GM13976 (cell line): ENCODE measurements around the gene ERF.

Experiments used
- DNase-seq: peaks from one replicate; pipeline ENCODE4 v3.0.0; 2012; ENCODE audit warnings: low spot score
- in situ Hi-C: fragments of 300-500 bp; cut with MboI; formaldehyde crosslinking; loops from one replicate; pipeline ENCODE4 v1.12.0; 2022; ENCODE audit warnings: low sequenced_read_pairs, mixed read lengths, inconsistent platforms; ENCODE audit not compliant: unreplicated experiment
- TF ChIP-seq, protein P1 (sequence below): IDR thresholded peaks from 2 replicates; pipeline ENCODE4 v1.5.1; 2012; ENCODE audit warnings: borderline replicate concordance, mild to moderate bottlenecking; ENCODE audit not compliant: insufficient read depth; ENCODE audit errors: extremely low read depth, missing control alignments, control extremely low read depth

ERF gene

DNA sequence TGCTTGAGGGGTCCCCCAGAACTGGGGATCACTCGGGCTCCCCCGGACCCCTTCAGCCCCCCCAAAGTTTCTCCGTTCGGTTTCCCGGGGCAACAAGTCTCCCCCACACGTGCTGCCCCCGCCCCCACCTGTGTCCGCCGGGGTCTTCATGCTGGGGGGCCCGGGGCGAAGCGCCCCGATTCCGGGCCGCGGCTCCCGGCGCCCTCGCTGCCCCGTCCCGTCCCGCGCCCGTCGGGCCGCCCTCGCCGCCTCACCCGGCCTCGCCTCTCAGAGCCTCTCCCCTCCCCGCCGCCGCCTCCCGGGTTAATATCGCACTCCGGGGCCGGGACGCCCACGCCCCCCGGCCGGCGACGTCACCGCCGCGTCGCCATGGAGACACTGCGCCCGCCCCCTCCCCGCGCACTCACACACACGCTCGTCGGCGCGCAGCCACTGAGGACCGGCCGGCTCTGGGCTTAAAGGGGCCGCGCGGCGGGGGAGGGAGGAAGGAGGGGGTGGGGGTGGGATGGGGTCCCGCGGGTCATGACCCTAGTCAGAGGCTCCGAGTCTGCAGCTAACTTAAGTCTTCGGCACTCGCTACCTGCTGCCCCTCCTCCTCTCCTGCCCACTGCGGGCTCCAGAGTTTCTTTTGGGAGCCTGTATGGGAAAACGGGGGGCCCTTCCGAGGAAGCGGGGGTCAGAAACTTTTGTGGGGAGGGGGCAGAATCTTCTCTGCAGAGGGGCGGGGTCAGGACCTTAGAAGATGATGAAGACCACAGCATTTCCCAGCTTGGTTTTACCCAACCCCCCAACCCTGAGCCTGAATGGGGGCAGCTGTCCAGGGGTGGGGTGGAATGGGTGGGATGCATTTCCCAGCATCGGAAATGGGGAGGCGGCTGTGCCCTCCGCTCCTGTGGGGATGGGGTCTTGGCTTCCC, at the start of gene ERF:
Gene ERF (minus strand): TSS at position 279 of the 916 bp plus-strand sequence. CDS start 129 bp downstream, at position 150.
- TF ChIP-seq, protein P1, sequence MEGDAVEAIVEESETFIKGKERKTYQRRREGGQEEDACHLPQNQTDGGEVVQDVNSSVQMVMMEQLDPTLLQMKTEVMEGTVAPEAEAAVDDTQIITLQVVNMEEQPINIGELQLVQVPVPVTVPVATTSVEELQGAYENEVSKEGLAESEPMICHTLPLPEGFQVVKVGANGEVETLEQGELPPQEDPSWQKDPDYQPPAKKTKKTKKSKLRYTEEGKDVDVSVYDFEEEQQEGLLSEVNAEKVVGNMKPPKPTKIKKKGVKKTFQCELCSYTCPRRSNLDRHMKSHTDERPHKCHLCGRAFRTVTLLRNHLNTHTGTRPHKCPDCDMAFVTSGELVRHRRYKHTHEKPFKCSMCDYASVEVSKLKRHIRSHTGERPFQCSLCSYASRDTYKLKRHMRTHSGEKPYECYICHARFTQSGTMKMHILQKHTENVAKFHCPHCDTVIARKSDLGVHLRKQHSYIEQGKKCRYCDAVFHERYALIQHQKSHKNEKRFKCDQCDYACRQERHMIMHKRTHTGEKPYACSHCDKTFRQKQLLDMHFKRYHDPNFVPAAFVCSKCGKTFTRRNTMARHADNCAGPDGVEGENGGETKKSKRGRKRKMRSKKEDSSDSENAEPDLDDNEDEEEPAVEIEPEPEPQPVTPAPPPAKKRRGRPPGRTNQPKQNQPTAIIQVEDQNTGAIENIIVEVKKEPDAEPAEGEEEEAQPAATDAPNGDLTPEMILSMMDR = no peak
- DNase-seq = peak; percentile 98
- in situ Hi-C loops = no loop called here

DNA sequence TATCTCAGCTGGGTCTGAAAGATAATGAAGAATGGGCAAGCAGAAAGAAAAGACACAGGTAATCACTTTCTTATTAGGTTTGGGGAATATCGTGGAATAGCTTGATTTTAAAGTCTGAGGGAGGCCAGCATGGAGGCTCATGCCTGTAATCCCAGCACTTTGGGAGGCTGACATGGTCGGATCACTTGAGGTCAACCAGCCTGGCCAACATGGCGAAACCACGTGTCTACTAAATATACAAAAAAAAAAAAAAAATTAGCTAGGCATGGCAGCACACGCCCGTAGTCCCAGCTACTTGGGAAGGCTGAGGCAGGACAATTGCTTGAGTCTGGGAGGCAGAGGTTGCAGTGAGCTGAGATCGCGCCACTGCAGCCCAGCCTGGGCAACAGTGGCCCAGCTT, 48.9 kb upstream of the ERF start:
- TF ChIP-seq, protein P1 = no peak
- in situ Hi-C loops = no loop called here
- no peak for DNase-seq

GRCh38 chr19:42303101-42303464, 48.2 kb upstream of the ERF start:
- TF ChIP-seq, protein P1 = no peak
- in situ Hi-C loops = no loop called here
- DNase-seq = no peak

DNA sequence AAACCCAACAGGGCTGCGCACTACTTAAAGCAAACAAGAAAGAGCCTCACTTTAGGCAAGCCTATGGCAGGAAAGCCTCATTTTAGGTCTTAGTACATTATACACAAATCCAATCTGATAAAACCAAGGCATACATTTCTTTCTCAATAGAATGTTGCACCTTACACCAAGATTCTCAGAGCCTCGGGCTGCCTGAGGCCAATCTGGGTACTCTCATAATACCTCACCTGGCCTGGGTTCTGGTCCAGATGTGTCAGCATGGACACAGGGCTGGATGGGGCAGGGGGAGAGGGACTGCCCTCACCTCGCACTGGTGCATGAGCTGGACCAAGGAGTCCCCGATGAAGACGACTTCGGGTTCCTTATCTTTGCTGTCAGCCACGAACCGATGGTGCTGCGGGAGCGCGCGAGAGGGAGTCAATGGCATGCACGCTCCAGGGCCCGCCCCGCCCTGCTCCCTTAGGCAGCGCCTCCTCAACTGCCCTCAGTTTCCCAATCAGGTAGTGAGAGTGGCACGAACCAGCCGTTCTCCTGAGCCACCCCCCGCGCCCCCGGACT, 46.8 kb upstream of the ERF start, which contains the start of gene PRR19:
Gene PRR19 (plus strand): TSS at position 487 of the 558 bp plus-strand sequence. CDS start 7,453 bp downstream, outside the sequence.
- DNase-seq = no peak
- in situ Hi-C loops = no loop called here

GRCh38 chr19:42297039-42297438, 42.1 kb upstream of the ERF start:
- TF ChIP-seq, protein P1 = no peak
- in situ Hi-C loops = no loop called here
- DNase-seq = no peak

More for the DNA sequence above, 46.8 kb upstream of the ERF start, which contains the start of gene PRR19:
- TF ChIP-seq, protein P1 = no peak

- TF ChIP-seq, protein P1 = peak; percentile 97
- in situ Hi-C loops = no loop called here
Observed at GRCh38 chr19:42295831-42296525, 41.0 kb upstream of the ERF start.

More at GRCh38 chr19:42295831-42296525, 41.0 kb upstream of the ERF start:
- peak; percentile 87 for DNase-seq
